ENCODE results near the gene OTP.
"Not testable (repeated sequence)": the region's sequence is repeated elsewhere in the genome, so short reads cannot be mapped to it uniquely, and the experiment has no call there.

Gene OTP

GRCh38 chr5:77599679-77600078 lies 38.8 kb downstream of the OTP start:
- no peak for DNase-seq

- peak; percentile 81 for DNase-seq
Measured at GRCh38 chr5:77590347-77590746, 48.2 kb downstream of the OTP start.

GRCh38 chr5:77588175-77588574 lies 50.3 kb downstream of the OTP start:
- DNase-seq: no peak

GRCh38 chr5:77586101-77586500 lies 52.4 kb downstream of the OTP start:
- no peak for DNase-seq

- not testable (repeated sequence) for DNase-seq
Measured at GRCh38 chr5:77582143-77582542, 56.4 kb downstream of the OTP start.

Measured in NCI-H69 (cell line).